Liver (tissue), 9 donors: ENCODE data around the gene MDN1. TPM values are rescaled to one million over a fixed set of nuclear protein-coding genes. Genes with fewer than 3 reads are reported as not detected.

Source experiments
- DNase-seq: peaks from one replicate; pipeline ENCODE4 v3.0.0-alpha.2; 2017; ENCODE audit warnings: low spot score
- H3K27ac ChIP-seq, 2 donors: one replicate each; pipeline ENCODE4 v1.7.0; 2013; ENCODE audit warnings: inconsistent platforms in 2 of 2, low read length in 2 of 2, control low read depth in 1 of 2, low read depth in 1 of 2, mild to moderate bottlenecking in 1 of 2
- H3K27me3 ChIP-seq, 4 donors: one replicate each; pipeline versions ENCODE4 v1.6.1 to v1.7.0; 2013; ENCODE audit warnings: low read length in 3 of 4, inconsistent platforms in 1 of 4, mild to moderate bottlenecking in 1 of 4, moderate library complexity in 1 of 4; ENCODE audit not compliant: control insufficient read depth in 4 of 4, insufficient read depth in 4 of 4
- H3K36me3 ChIP-seq, 4 donors: one replicate each; pipeline versions ENCODE4 v1.6.1 to v1.7.0; 2013; ENCODE audit warnings: low read length in 3 of 4, mild to moderate bottlenecking in 3 of 4, low read depth in 1 of 4, moderate library complexity in 1 of 4; ENCODE audit not compliant: control insufficient read depth in 4 of 4, insufficient read depth in 3 of 4
- H3K4me1 ChIP-seq, 4 donors: one replicate each; pipeline versions ENCODE4 v1.6.1 to v1.7.0; 2013; ENCODE audit warnings: low read length in 3 of 4, mild to moderate bottlenecking in 3 of 4, moderate library complexity in 1 of 4; ENCODE audit not compliant: control insufficient read depth in 4 of 4, insufficient read depth in 4 of 4
- H3K4me3 ChIP-seq, 3 donors: one replicate each; pipeline versions ENCODE4 v1.6.1 to v1.7.0; 2013; ENCODE audit warnings: low read length in 3 of 3, control low read depth in 1 of 3, low read depth in 1 of 3, mild to moderate bottlenecking in 1 of 3
- H3K9ac ChIP-seq, 2 donors: one replicate each; pipeline ENCODE4 v1.7.0; 2013; ENCODE audit warnings: low read length in 2 of 2, mild to moderate bottlenecking in 2 of 2, moderate library complexity in 2 of 2, control low read depth in 1 of 2, low read depth in 1 of 2
- H3K9me3 ChIP-seq, 4 donors: one replicate each; pipeline versions ENCODE4 v1.6.1 to v1.7.0; 2013; ENCODE audit warnings: low read length in 3 of 4; ENCODE audit not compliant: control insufficient read depth in 4 of 4
- EGR1 ChIP-seq, 2 donors: IDR thresholded peaks; 2 replicates each; pipeline ENCODE4 v1.6.1; 2016 to 2018; ENCODE audit warnings: antibody characterized with exemption in 2 of 2, low read depth in 2 of 2
- FOXA1 ChIP-seq: IDR thresholded peaks from 2 replicates; pipeline ENCODE4 v1.6.1; 2016; ENCODE audit warnings: antibody characterized with exemption
- FOXA2 ChIP-seq: IDR thresholded peaks from 2 replicates; pipeline ENCODE4 v1.6.1; 2016; ENCODE audit warnings: antibody characterized with exemption
- GABPA ChIP-seq, 2 donors: IDR thresholded peaks in 1 of 2; conservative IDR thresholded peaks in 1 of 2; 2 replicates each; pipeline ENCODE4 v1.6.1; 2016; ENCODE audit warnings: antibody characterized with exemption in 2 of 2, mild to moderate bottlenecking in 1 of 2, moderate library complexity in 1 of 2
- HNF4A ChIP-seq, 2 donors: conservative IDR thresholded peaks; 2 replicates each; pipeline ENCODE4 v1.6.1; 2016; ENCODE audit warnings: antibody characterized with exemption in 2 of 2, mild to moderate bottlenecking in 2 of 2
- HNF4G ChIP-seq: IDR thresholded peaks from 2 replicates; pipeline ENCODE4 v1.6.1; 2016; ENCODE audit warnings: antibody characterized with exemption
- JUND ChIP-seq, 2 donors: IDR thresholded peaks; 2 replicates each; pipeline ENCODE4 v1.6.1; 2016; ENCODE audit warnings: antibody characterized with exemption in 2 of 2
- NR2F2 ChIP-seq: IDR thresholded peaks from 2 replicates; pipeline ENCODE4 v1.6.1; 2016; ENCODE audit warnings: antibody characterized with exemption
- RAD21 ChIP-seq, 2 donors: IDR thresholded peaks; 2 replicates each; pipeline ENCODE4 v1.6.1; 2016; ENCODE audit warnings: antibody characterized with exemption in 2 of 2, mild to moderate bottlenecking in 2 of 2
- RXRA ChIP-seq, 2 donors: IDR thresholded peaks; 2 replicates each; pipeline ENCODE4 v1.6.1; 2017 to 2018; ENCODE audit warnings: antibody characterized with exemption in 2 of 2, mild to moderate bottlenecking in 1 of 2
- SP1 ChIP-seq: IDR thresholded peaks from 2 replicates; pipeline ENCODE4 v1.6.1; 2018; ENCODE audit warnings: antibody characterized with exemption, mild to moderate bottlenecking
- TAF1 ChIP-seq: conservative IDR thresholded peaks from 2 replicates; pipeline ENCODE4 v1.6.1; 2016; ENCODE audit warnings: antibody characterized with exemption, mild to moderate bottlenecking
- YY1 ChIP-seq: IDR thresholded peaks from 2 replicates; pipeline ENCODE4 v1.6.1; 2016; ENCODE audit warnings: antibody characterized with exemption, mild to moderate bottlenecking
- WGBS: extraction: QIAGEN DNeasy Blood & Tissue Kit; methylation state at CpG from one replicate; pipeline ENCODE4 v1.1.7; 2013; 5-methylcytosine and 5-hydroxymethylcytosine counted together
- polyA plus RNA-seq, 2 donors: library from polyadenylated mRNA; stranded (reverse) in 1 of 2; unstranded in 1 of 2; fragments of 200-250 nt in 1 of 2; fragments of >200 nt in 1 of 2; fragmentation: Nextera tagmentation in 1 of 2; extraction: Ambion mirVana in 1 of 2; gene quantifications; one replicate each; pipeline versions ENCODE4 v1.2.1 to v1.2.3, GENCODE V29; 2013 to 2015
- total RNA-seq, 2 donors: library from RNA; depleted of rRNA; stranded (reverse); fragments of >200 nt; gene quantifications; one replicate each; pipeline ENCODE4 v1.2.3, GENCODE V29; 2014
- TF ChIP-seq, protein P1 (sequence below): IDR thresholded peaks from 2 replicates; pipeline ENCODE4 v1.6.1; 2016; ENCODE audit warnings: antibody characterized with exemption
- TF ChIP-seq, protein P2 (sequence below): IDR thresholded peaks from 2 replicates; pipeline ENCODE4 v1.6.1; 2016; ENCODE audit warnings: antibody characterized with exemption
- TF ChIP-seq, protein P3 (sequence below): fragments of 150-350 bp; IDR thresholded peaks from 2 replicates; pipeline ENCODE4 v1.5.1; 2017; ENCODE audit warnings: improper control_type of control experiment, low read depth, low read length; ENCODE audit not compliant: missing input control
- TF ChIP-seq, protein P4 (sequence below): IDR thresholded peaks from 2 replicates; pipeline ENCODE4 v1.6.1; 2016; ENCODE audit warnings: antibody characterized with exemption, mild to moderate bottlenecking
- TF ChIP-seq, protein P5 (sequence below): IDR thresholded peaks from 2 replicates; pipeline ENCODE4 v1.6.1; 2016; ENCODE audit warnings: antibody characterized with exemption
- donor health status: healthy.
- donor health status: healthy.
- donor health status: healthy.
- donor health status: healthy.
- donor health status: healthy.

Gene MDN1
- total and polyA plus RNA-seq, 4 donors, result 5.4 to 48.9 (median 22.8) TPM

DNA sequence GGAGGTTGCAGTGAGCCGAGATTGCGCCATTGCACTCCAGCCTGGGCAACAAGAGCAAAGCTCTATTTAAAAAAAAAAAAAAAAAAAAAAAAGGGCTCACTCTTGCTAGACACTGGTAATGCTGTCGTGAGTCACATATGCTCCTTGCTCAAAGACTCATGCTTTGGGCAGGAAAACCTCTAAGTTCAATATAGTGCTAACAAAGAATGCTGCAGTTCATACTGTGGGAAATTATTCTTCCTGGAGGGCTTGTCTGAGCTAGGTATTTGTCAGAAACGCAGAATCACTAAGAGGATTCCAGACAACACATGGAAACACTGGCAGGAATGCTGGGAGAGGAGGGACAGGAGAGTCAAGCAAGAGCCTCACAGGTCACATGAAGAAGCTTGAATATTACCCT, 178.8 kb downstream of the MDN1 start:
- no peak overlapping the region for H3K27ac ChIP-seq
- no peak overlapping the region for H3K9ac ChIP-seq
- WGBS, result 95% methylated on average over 4 of the region's 4 CpGs
- H3K4me3 ChIP-seq, result no peak overlapping the region
- TF ChIP-seq GABPA (IDR thresholded peaks at IDR 0.05 in 1 of 2, conservative IDR thresholded peaks at IDR 0.05 in 1 of 2) (no peak), EGR1 (IDR thresholded peaks at IDR 0.05; ENCODE audit: low read depth in 2 of 2) (no peak), TAF1 (no peak)
- TF ChIP-seq, protein P1, sequence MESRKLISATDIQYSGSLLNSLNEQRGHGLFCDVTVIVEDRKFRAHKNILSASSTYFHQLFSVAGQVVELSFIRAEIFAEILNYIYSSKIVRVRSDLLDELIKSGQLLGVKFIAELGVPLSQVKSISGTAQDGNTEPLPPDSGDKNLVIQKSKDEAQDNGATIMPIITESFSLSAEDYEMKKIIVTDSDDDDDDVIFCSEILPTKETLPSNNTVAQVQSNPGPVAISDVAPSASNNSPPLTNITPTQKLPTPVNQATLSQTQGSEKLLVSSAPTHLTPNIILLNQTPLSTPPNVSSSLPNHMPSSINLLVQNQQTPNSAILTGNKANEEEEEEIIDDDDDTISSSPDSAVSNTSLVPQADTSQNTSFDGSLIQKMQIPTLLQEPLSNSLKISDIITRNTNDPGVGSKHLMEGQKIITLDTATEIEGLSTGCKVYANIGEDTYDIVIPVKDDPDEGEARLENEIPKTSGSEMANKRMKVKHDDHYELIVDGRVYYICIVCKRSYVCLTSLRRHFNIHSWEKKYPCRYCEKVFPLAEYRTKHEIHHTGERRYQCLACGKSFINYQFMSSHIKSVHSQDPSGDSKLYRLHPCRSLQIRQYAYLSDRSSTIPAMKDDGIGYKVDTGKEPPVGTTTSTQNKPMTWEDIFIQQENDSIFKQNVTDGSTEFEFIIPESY, result no peak
- peaks cover 0 to 15% (median 9%) of the 10 kb centered on the region in 4 donors for H3K4me1 ChIP-seq
- no peak for DNase-seq
- peaks cover 0 to 23% (median 19%) of the 10 kb centered on the region in 4 donors for H3K36me3 ChIP-seq
- H3K9me3 ChIP-seq, result no peaks in the 10 kb centered on the region
- no peaks in the 10 kb centered on the region for H3K27me3 ChIP-seq

DNA sequence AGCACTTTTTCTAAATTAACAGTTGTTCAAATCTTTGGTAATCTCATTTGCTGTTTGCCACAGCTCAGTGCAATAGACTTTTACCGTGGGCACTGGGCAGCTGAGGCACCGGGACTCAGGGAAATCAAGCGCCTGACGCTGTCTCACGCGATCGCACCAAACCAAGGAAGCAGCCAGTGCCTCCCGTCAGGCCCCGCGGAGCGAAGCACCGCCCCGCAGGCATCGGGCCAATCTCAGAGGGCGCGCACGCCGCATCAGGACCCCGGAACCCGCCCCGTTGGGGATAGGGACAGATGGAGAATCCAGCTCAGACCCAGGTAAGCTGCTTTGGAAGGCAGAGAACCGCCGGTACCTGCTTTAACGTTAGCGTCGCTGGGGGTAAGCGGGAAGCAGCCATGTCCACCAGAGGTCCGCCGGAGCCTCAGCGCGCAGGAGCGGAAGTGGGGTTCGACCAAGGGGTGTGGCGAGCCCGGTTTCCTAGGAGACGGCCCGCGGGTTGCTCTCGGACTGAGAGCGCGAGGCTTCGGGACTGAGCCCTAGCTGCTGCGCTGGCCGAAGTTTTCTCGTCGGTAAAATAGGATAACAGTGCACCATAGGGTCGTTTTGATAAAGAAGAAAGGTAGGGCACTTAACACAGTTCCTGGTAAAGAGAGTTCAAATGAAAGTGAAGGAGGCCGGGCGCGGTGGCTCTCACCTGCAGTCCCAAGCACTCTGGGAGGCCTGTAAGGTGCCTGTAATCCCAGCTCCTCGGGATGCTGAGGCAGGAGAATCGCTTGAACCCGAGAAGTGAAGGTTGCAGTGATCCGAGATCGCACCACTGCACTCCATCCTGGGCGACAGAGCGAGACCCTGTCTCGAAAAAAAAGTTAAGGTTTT, 181.0 kb downstream of the MDN1 start, which contains the start of gene LYRM2:
TSS of gene LYRM2 (minus strand) at position 428 of the 876 bp plus-strand sequence. CDS start at position 397, 31 bp downstream.
- Histone ChIP-seq H3K36me3 (peaks cover 0 to 9% (median 8%) of the 10 kb centered on the region in 4 donors), H3K27ac (peak within 1 kb of the TSS; percentile 67 to 73), H3K27me3 (no peaks in the 10 kb centered on the region), H3K4me1 (peaks cover 0 to 15% (median 9%) of the 10 kb centered on the region in 4 donors), H3K4me3 (peak within 1 kb of the TSS; percentile 51 to 58 (median 54)), H3K9ac (peak within 1 kb of the TSS; percentile 54 to 75), H3K9me3 (no peaks in the 10 kb centered on the region)
- TF ChIP-seq RXRA (IDR thresholded peaks at IDR 0.05) (no peak), NR2F2 (no peak), YY1 (peak; percentile 94), EGR1 (IDR thresholded peaks at IDR 0.05; ENCODE audit: low read depth in 2 of 2) (no peak), HNF4A (conservative IDR thresholded peaks at IDR 0.05) (no peak), HNF4G (no peak), RAD21 (IDR thresholded peaks at IDR 0.05) (peak; percentile 27 to 32), JUND (IDR thresholded peaks at IDR 0.05) (no peak), TAF1 (no peak), GABPA (IDR thresholded peaks at IDR 0.05 in 1 of 2, conservative IDR thresholded peaks at IDR 0.05 in 1 of 2) (peak in 1 of 2 donors; percentile 84), SP1 (peak; percentile 44), FOXA1 (no peak), FOXA2 (no peak)
- TF ChIP-seq, protein P2, sequence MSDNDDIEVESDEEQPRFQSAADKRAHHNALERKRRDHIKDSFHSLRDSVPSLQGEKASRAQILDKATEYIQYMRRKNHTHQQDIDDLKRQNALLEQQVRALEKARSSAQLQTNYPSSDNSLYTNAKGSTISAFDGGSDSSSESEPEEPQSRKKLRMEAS, result peak; percentile 68
- TF ChIP-seq, protein P3, sequence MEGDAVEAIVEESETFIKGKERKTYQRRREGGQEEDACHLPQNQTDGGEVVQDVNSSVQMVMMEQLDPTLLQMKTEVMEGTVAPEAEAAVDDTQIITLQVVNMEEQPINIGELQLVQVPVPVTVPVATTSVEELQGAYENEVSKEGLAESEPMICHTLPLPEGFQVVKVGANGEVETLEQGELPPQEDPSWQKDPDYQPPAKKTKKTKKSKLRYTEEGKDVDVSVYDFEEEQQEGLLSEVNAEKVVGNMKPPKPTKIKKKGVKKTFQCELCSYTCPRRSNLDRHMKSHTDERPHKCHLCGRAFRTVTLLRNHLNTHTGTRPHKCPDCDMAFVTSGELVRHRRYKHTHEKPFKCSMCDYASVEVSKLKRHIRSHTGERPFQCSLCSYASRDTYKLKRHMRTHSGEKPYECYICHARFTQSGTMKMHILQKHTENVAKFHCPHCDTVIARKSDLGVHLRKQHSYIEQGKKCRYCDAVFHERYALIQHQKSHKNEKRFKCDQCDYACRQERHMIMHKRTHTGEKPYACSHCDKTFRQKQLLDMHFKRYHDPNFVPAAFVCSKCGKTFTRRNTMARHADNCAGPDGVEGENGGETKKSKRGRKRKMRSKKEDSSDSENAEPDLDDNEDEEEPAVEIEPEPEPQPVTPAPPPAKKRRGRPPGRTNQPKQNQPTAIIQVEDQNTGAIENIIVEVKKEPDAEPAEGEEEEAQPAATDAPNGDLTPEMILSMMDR, result no peak
- TF ChIP-seq, protein P4, sequence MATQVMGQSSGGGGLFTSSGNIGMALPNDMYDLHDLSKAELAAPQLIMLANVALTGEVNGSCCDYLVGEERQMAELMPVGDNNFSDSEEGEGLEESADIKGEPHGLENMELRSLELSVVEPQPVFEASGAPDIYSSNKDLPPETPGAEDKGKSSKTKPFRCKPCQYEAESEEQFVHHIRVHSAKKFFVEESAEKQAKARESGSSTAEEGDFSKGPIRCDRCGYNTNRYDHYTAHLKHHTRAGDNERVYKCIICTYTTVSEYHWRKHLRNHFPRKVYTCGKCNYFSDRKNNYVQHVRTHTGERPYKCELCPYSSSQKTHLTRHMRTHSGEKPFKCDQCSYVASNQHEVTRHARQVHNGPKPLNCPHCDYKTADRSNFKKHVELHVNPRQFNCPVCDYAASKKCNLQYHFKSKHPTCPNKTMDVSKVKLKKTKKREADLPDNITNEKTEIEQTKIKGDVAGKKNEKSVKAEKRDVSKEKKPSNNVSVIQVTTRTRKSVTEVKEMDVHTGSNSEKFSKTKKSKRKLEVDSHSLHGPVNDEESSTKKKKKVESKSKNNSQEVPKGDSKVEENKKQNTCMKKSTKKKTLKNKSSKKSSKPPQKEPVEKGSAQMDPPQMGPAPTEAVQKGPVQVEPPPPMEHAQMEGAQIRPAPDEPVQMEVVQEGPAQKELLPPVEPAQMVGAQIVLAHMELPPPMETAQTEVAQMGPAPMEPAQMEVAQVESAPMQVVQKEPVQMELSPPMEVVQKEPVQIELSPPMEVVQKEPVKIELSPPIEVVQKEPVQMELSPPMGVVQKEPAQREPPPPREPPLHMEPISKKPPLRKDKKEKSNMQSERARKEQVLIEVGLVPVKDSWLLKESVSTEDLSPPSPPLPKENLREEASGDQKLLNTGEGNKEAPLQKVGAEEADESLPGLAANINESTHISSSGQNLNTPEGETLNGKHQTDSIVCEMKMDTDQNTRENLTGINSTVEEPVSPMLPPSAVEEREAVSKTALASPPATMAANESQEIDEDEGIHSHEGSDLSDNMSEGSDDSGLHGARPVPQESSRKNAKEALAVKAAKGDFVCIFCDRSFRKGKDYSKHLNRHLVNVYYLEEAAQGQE, result peak; percentile 32
- TF ChIP-seq, protein P5, sequence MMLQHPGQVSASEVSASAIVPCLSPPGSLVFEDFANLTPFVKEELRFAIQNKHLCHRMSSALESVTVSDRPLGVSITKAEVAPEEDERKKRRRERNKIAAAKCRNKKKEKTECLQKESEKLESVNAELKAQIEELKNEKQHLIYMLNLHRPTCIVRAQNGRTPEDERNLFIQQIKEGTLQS, result no peak
- TF ChIP-seq, protein P1, result peak; percentile 97
- WGBS, result 3% methylated on average over 58 of the region's 58 CpGs
- DNase-seq, result peak; percentile 92
